HCEC 1CT (cell line): ENCODE measurements around the gene TNFRSF12A.
"Not testable (repeated sequence)": the region's sequence is repeated elsewhere in the genome, so short reads cannot be mapped to it uniquely, and the experiment has no call there.

Experiments
- DNase-seq: peaks from one replicate; pipeline ENCODE4 v3.0.0-alpha.2; 2017

TNFRSF12A gene

GRCh38 chr16:3051494-3051893, 31.3 kb downstream of the TNFRSF12A start:
- DNase-seq: no peak

GRCh38 chr16:3052571-3053329, 32.6 kb downstream of the TNFRSF12A start:
- DNase-seq: not testable (repeated sequence)

- not testable (repeated sequence) for DNase-seq
These were observed 33.2 kb downstream of the TNFRSF12A start for GRCh38 chr16:3053330-3053710.

GRCh38 chr16:3054965-3055733, 35.0 kb downstream of the TNFRSF12A start:
- no peak for DNase-seq

GRCh38 chr16:3055734-3056115, 35.6 kb downstream of the TNFRSF12A start:
- DNase-seq: not testable (repeated sequence)

- DNase-seq: no peak
These were observed 36.4 kb downstream of the TNFRSF12A start for GRCh38 chr16:3056336-3057180.

GRCh38 chr16:3057181-3058138, 37.3 kb downstream of the TNFRSF12A start:
- no peak for DNase-seq

GRCh38 chr16:3058139-3059030, 38.2 kb downstream of the TNFRSF12A start:
- peak; percentile 18 for DNase-seq

GRCh38 chr16:3059041-3059722, 39.0 kb downstream of the TNFRSF12A start:
- DNase-seq: peak; percentile 75

- no peak for DNase-seq
These were observed 39.6 kb downstream of the TNFRSF12A start for GRCh38 chr16:3059723-3060242.

- no peak for DNase-seq
These were observed 40.4 kb downstream of the TNFRSF12A start for GRCh38 chr16:3060339-3061127.

- DNase-seq: no peak
These were observed 42.4 kb downstream of the TNFRSF12A start for GRCh38 chr16:3062553-3062952.

GRCh38 chr16:3063625-3064386, 43.6 kb downstream of the TNFRSF12A start:
- no peak for DNase-seq

- peak; percentile 49 for DNase-seq
These were observed 45.0 kb downstream of the TNFRSF12A start, which contains the start of gene IL32 for GRCh38 chr16:3065069-3065741. TSS of gene IL32 (plus strand) at chr16:3065640. CDS start at chr16:3065812, 172 bp downstream.

- DNase-seq: no peak
These were observed 45.7 kb downstream of the TNFRSF12A start for GRCh38 chr16:3065742-3066439.

GRCh38 chr16:3066440-3066748, 46.2 kb downstream of the TNFRSF12A start:
- DNase-seq: no peak

GRCh38 chr16:3068487-3068886, 48.3 kb downstream of the TNFRSF12A start:
- no peak for DNase-seq
